Epidermal melanocyte (primary cell): ENCODE measurements around the gene SPEG.
A peak's percentile ranks its signal among the peaks of the same experiment; 100 is the strongest.

Source experiments
- DNase-seq: peaks from one replicate; pipeline ENCODE4 v3.0.0; 2011; ENCODE audit warnings: low spot score; ENCODE audit not compliant: insufficient read length

SPEG gene

GRCh38 chr2:219443016-219443696 is 8.5 kb downstream of the SPEG start:
- DNase-seq: no peak

DNA sequence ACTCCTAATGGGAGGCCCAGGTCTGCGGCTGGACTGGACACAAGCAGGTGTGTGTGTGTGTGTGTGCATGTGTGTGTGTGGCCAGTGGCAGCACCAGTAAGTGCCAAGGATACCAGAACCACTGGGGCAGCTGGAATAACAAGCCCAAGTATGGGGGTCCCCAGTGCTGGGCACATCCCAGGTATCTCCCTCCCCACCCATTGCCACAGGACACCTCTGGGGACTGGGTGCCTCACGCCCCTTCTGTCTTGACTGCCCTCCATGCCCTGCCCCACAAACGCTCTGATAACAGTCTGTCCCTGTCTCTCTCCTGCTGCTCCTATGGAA is 9.0 kb downstream of the SPEG start:
- no peak for DNase-seq

GRCh38 chr2:219444566-219445091 is 10.0 kb downstream of the SPEG start:
- no peak for DNase-seq

- DNase-seq: no peak
These were observed 10.6 kb downstream of the SPEG start for GRCh38 chr2:219445220-219445640.

DNA sequence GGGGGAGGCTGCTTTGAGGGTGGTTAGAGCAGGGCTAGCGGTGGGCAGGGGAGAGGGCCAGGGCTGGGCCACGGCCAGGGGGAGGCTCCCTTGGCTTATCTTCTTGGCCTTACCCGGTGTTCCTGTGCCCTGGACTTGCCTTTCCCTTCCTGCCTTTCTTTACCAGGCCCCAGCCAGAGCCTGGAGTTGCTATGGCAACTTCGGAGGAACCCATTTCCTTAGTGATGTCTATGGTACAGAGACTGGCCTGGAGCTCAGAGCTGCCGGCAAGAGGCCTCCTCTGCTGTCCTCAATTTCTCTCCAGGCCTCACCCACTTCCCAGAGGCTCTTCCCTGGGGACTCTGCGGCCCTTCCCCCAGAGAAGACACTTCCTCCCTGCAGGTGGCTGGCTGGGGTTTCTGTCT is 11.5 kb downstream of the SPEG start:
- DNase-seq: no peak

DNA sequence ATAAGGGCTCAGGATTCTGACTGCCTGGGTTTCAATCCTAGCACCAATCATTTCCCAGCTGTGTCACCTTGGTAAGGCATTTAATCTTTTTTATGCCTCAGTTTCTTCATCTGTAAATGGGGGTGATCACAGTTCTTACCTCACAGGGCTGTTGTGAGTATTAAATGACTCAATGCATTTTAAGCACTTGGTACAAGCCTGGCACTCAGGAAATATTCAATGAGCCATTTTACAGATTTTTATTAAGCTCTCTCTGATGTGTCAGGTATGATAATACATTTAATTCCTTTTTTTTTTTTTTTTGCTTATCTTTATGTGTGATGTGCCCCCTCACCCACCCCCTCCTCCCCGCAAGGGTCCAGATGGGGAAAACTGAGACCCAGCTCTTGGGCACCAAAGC is 12.0 kb downstream of the SPEG start:
- DNase-seq: no peak

DNA sequence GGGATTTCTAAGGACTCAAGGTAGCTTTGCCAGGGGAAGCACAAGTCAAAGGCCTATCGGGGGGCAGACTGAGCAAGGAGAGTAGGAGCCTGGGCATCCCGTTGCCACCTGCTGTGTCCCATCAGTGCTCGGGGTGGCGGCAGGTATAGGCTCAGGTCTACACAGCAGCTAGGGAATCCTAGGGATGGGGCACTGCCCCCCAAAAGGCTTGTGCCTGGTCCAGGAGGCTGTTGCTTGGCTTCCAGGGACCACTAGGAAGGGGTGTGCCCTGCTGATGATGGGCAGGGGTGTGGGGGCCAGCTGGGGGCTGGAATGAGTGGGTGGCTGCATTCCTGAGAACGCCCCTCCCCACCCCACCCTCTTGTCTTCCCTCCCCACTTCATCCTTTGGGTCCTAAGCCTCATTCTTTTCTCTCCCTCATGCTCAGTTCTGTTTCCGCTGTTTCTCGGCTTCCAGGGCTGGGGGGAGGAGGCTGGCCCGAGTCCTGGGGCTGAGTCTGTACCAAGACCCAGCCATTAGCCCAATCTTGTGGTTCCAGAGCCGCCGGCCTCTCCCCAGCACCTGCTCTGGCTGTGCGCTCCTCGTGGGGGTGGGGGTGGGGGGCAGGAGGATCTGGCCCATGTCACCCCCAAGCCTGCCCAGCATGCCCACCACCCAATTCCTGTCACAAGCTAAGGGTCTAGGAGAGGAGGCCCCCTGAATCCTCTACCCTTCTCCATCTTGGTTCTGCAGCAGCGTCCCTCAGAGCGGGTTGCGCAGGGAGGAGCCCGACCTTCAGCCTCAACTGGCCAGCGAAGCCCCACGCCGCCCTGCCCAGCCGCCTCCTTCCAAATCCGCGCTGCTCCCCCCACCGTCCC is 12.8 kb downstream of the SPEG start:
- DNase-seq: no peak

GRCh38 chr2:219448099-219448775 is 13.6 kb downstream of the SPEG start:
- no peak for DNase-seq

DNA sequence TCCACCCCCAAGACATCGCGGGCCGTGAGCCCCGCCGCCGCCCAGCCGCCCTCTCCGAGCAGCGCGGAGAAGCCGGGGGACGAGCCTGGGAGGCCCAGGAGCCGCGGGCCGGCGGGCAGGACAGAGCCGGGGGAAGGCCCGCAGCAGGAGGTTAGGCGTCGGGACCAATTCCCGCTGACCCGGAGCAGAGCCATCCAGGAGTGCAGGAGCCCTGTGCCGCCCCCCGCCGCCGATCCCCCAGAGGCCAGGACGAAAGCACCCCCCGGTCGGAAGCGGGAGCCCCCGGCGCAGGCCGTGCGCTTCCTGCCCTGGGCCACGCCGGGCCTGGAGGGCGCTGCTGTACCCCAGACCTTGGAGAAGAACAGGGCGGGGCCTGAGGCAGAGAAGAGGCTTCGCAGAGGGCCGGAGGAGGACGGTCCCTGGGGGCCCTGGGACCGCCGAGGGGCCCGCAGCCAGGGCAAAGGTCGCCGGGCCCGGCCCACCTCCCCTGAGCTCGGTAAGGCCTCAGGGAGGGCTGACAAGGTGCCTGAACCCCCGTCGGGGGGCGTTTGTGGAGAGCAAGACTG is 14.2 kb downstream of the SPEG start:
- no peak for DNase-seq

DNA sequence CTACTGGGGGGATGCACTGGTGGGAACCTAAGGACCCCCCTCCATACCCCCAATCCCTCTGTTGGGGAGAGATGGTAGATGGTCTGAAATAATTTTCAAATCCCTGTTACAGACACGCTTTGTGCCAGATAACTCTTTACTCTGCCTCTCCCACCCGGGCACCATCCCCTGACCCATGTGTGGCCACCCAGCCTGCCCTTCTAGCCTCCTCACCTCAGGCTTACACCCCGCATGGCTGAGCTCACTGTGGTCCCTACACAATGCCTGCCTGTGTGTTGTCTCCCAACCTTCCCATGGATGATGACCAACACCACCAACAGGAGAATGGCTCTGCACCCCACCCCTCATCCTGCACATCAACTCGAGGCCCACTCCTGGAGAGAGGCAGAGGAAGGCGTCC is 15.0 kb downstream of the SPEG start:
- no peak for DNase-seq

GRCh38 chr2:219451661-219452360 is 17.2 kb downstream of the SPEG start:
- no peak for DNase-seq

DNA sequence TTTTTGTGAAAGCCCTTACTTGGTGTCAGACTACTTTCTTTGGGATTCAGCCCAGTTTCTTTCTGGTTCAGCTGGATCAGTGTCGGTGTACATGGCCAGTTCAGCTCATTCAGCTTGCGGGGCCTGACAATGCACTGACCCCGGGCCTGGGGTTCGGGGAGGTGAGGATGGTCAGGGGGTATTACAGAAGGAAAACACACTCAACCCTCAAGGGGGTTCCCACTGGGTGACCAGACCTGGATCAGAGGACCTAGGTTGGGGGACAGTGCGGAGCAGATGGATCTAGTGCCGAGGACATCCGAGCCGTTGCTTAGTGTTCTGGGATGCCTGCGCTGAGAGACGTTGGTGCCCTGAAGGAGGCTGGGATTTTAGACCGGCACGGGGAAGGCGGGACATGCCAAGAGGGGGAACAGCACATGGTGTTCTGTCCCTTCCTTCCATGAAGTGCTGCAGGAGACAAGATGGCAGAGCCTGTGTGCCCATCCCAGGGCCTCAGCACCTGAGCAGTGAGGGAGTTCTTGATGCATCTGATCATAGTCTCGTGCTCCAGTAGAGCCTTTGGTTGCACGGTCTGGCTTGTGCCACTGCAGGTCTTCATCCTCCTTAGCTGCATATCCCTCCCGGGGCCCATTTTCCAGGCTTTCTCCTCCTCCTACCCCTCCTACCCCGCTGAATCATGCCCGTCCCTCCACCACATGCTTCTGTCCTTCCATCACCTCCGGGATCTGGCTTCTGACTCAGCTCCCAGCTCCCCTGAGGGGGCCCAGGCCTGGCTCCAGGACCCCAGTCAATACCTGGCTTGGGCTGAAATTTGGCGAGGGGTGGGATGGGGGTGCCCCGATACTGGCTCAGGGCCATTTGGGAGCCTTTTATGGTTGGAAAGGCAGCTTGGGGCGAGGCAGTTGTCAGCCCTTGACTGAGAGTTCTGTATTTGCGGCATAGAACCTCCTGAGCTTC is 18.0 kb downstream of the SPEG start:
- DNase-seq: peak; percentile 84

GRCh38 chr2:219453671-219454590 is 19.3 kb downstream of the SPEG start:
- peak; percentile 67 for DNase-seq

DNA sequence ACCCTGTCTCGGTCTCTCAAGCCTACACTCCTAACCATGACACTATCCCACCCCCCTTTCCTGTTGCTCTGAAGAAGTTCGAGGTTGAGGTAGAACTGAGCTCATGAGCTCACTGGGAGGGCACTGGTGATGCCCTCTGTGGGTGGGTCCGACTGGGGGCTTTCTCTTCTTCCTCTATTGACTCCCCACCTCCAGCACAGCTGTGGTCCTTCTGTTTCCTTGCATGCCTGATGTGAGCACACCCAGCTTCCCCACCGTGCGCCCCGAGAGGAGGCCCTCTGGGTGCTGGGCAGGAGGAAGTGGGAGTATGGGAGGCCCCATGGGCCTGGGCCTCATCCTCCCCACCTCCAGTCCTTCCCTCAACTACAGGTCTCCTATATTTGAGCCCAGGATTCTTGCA is 20.9 kb downstream of the SPEG start:
- no peak for DNase-seq

DNA sequence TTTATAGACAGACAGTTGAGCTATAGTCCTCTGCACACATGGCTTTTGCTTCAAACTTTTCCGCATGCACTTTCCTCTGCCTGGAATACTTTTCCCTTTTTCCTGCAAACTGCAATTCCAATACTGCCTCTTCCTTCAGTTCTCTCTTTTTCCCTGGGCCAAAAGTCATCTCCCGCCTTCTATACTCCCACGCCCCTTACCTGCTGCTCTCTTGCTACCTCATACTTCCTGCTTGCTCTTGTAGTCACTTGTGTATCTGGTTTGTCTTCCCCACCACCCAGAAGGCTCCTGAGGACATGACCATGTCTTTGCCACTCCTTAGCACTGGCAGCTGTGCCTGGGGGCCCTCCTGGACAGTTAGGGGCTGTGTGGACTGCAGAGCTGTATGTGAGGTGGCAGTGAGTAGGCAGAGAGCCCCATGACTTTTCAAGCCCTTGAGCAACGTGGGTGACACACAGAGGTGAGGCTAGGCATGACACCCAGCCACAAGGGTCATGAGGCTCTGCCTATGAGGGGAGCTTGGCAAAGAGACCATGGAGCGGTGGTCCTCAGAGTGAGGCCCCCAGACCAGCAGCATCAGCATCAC is 23.2 kb downstream of the SPEG start:
- DNase-seq: no peak

GRCh38 chr2:219458996-219459395 is 24.4 kb downstream of the SPEG start:
- DNase-seq: no peak

- peak; percentile 87 for DNase-seq
These were observed 25.0 kb downstream of the SPEG start for GRCh38 chr2:219459460-219460311.
